Mammary epithelial cell (primary cell): Measurements from ENCODE around the gene SH3BGRL2.

ENCODE experiments used
- EZH2 ChIP-seq: IDR thresholded peaks from 2 replicates; pipeline ENCODE4 v1.6.1; 2012; ENCODE audit warnings: low read length, inconsistent platforms, borderline replicate concordance
- TF ChIP-seq, protein P1 (sequence below), 2 donors: IDR thresholded peaks in 1 of 2; conservative IDR thresholded peaks in 1 of 2; 2 replicates each; pipeline ENCODE4 v1.5.1; 2011 to 2012; ENCODE audit warnings: inconsistent platforms in 2 of 2, low read length in 2 of 2, mild to moderate bottlenecking in 2 of 2, control low read depth in 1 of 2, low read depth in 1 of 2; ENCODE audit not compliant: insufficient read depth in 1 of 2; ENCODE audit errors: extremely low read depth in 1 of 2

GRCh38 chr6:79734374-79734773 lies 103.2 kb downstream of the SH3BGRL2 start:
- TF ChIP-seq, protein P1, sequence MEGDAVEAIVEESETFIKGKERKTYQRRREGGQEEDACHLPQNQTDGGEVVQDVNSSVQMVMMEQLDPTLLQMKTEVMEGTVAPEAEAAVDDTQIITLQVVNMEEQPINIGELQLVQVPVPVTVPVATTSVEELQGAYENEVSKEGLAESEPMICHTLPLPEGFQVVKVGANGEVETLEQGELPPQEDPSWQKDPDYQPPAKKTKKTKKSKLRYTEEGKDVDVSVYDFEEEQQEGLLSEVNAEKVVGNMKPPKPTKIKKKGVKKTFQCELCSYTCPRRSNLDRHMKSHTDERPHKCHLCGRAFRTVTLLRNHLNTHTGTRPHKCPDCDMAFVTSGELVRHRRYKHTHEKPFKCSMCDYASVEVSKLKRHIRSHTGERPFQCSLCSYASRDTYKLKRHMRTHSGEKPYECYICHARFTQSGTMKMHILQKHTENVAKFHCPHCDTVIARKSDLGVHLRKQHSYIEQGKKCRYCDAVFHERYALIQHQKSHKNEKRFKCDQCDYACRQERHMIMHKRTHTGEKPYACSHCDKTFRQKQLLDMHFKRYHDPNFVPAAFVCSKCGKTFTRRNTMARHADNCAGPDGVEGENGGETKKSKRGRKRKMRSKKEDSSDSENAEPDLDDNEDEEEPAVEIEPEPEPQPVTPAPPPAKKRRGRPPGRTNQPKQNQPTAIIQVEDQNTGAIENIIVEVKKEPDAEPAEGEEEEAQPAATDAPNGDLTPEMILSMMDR (conservative IDR thresholded peaks at IDR 0.05 in 1 of 2, IDR thresholded peaks at IDR 0.05 in 1 of 2; ENCODE audit: extremely low read depth in 1 of 2, insufficient read depth in 1 of 2, low read depth in 1 of 2, low read length in 2 of 2): no peak
- TF ChIP-seq EZH2: no peak
